Astrocyte (in vitro differentiated cells and primary cell): Measurements from ENCODE around the gene MYO6. TPM values are rescaled to one million over a fixed set of nuclear protein-coding genes. Genes with fewer than 3 reads are reported as not detected.

Experiments
- DNase-seq: peaks from one replicate; pipeline ENCODE4 v3.0.0-alpha.2; 2010; ENCODE audit warnings: low read depth
- FAIRE-seq: peaks from 2 replicates; lab custom pipeline; 2011; peaks lifted over from hg19 to GRCh38; lab: Jason Lieb, UNC
- H2AFZ ChIP-seq: 2 replicates; pipeline ENCODE4 v1.6.0; 2012; ENCODE audit warnings: low read depth, low read length, inconsistent platforms
- H3K27ac ChIP-seq: 2 replicates; pipeline ENCODE4 v1.5.1; 2011; ENCODE audit warnings: low read depth, low read length, inconsistent platforms
- H3K27me3 ChIP-seq: 2 replicates; pipeline ENCODE4 v1.6.0; 2011; ENCODE audit warnings: low read length, inconsistent platforms; ENCODE audit not compliant: insufficient read depth
- H3K36me3 ChIP-seq: 2 replicates; pipeline ENCODE4 v1.5.1; 2011; ENCODE audit warnings: low read length, inconsistent platforms; ENCODE audit not compliant: insufficient read depth
- H3K4me1 ChIP-seq: 2 replicates; pipeline ENCODE4 v1.5.1; 2011; ENCODE audit warnings: low read length, inconsistent platforms; ENCODE audit not compliant: insufficient read depth
- H3K4me2 ChIP-seq: 2 replicates; pipeline ENCODE4 v1.6.0; 2012; ENCODE audit warnings: low read length, inconsistent platforms
- H3K4me3 ChIP-seq: 2 replicates; pipeline ENCODE4 v1.5.1; 2011; ENCODE audit warnings: low read depth, mild to moderate bottlenecking, low read length, inconsistent platforms; ENCODE audit not compliant: insufficient read depth
- H3K79me2 ChIP-seq: 2 replicates; pipeline ENCODE4 v1.6.0; 2012; ENCODE audit warnings: mild to moderate bottlenecking, low read length, inconsistent platforms; ENCODE audit not compliant: insufficient read depth
- H3K9ac ChIP-seq: 2 replicates; pipeline ENCODE4 v1.6.0; 2012; ENCODE audit warnings: mild to moderate bottlenecking, low read length, inconsistent platforms
- H3K9me3 ChIP-seq: 2 replicates; pipeline ENCODE4 v1.5.1; 2012; ENCODE audit warnings: low read depth, mild to moderate bottlenecking, low read length, inconsistent platforms; ENCODE audit not compliant: insufficient read depth
- H4K20me1 ChIP-seq: 2 replicates; pipeline ENCODE4 v1.6.0; 2012; ENCODE audit warnings: low read length, inconsistent platforms; ENCODE audit not compliant: insufficient read depth
- H3K27ac Mint-ChIP-seq: one replicate; pipeline ENCODE4 v1.8.0; 2021; ENCODE audit warnings: mild to moderate bottlenecking, mixed read lengths; ENCODE audit not compliant: unreplicated experiment
- H3K27me3 Mint-ChIP-seq: one replicate; pipeline ENCODE4 v1.8.0; 2021; ENCODE audit warnings: low read depth, mixed read lengths; ENCODE audit not compliant: unreplicated experiment
- H3K36me3 Mint-ChIP-seq: one replicate; pipeline ENCODE4 v1.8.0; 2021; ENCODE audit warnings: low read depth, mixed read lengths; ENCODE audit not compliant: unreplicated experiment
- H3K4me1 Mint-ChIP-seq: one replicate; pipeline ENCODE4 v1.8.0; 2021; ENCODE audit warnings: low read depth, mixed read lengths; ENCODE audit not compliant: unreplicated experiment
- H3K4me3 Mint-ChIP-seq: one replicate; pipeline ENCODE4 v1.8.0; 2021; ENCODE audit warnings: mild to moderate bottlenecking, moderate library complexity, mixed read lengths; ENCODE audit not compliant: unreplicated experiment
- H3K9me3 Mint-ChIP-seq: one replicate; pipeline ENCODE4 v1.8.0; 2021; ENCODE audit warnings: mild to moderate bottlenecking, mixed read lengths; ENCODE audit not compliant: unreplicated experiment
- CTCF ChIP-seq: IDR thresholded peaks from 2 replicates; pipeline ENCODE4 v1.5.1; 2011; ENCODE audit warnings: low read depth, mild to moderate bottlenecking, inconsistent platforms, low read length, moderate library complexity; ENCODE audit not compliant: insufficient read depth
- EZH2 ChIP-seq: IDR thresholded peaks from 2 replicates; pipeline ENCODE4 v1.6.1; 2012; ENCODE audit warnings: mild to moderate bottlenecking, low read length, inconsistent platforms; ENCODE audit not compliant: insufficient read depth
- total RNA-seq: library from RNA; stranded (reverse); gene quantifications from 2 replicates; pipeline ENCODE4 v1.2.1, GENCODE V29; 2021

The MYO6 gene
- total RNA-seq, 1 donor from 2014 or later = 33.1 TPM

GRCh38 chr6:75762063-75762462 is 13.0 kb downstream of the MYO6 start:
- peaks cover 5% of the 10 kb centered on the region for H4K20me1 ChIP-seq
- FAIRE-seq (no peak), DNase-seq (no peak)
- H3K36me3 ChIP-seq = no peaks in the 10 kb centered on the region
- H3K27me3 ChIP-seq = no peaks in the 10 kb centered on the region
- Mint-ChIP-seq H3K9me3 (no peaks in the 10 kb centered on the region), H3K4me1 (peaks cover 29% of the 10 kb centered on the region), H3K27ac (no peak overlapping the region), H3K36me3 (peaks cover 3% of the 10 kb centered on the region), H3K4me3 (no peak overlapping the region), H3K27me3 (no peaks in the 10 kb centered on the region)
- TF ChIP-seq CTCF (no peak), EZH2 (no peak)
- H3K9me3 ChIP-seq = no peaks in the 10 kb centered on the region
- no peak overlapping the region for H3K4me3 ChIP-seq
- H3K79me2 ChIP-seq = peaks cover 17% of the 10 kb centered on the region
- no peak overlapping the region for H3K9ac ChIP-seq
- H3K4me1 ChIP-seq = no peaks in the 10 kb centered on the region
- no peak overlapping the region for H3K27ac ChIP-seq
- no peak overlapping the region for H3K4me2 ChIP-seq
- no peak overlapping the region for H2AFZ ChIP-seq

GRCh38 chr6:75766387-75766786 is 17.3 kb downstream of the MYO6 start:
- Mint-ChIP-seq H3K9me3 (no peaks in the 10 kb centered on the region), H3K4me1 (no peaks in the 10 kb centered on the region), H3K27ac (no peak overlapping the region), H3K27me3 (no peaks in the 10 kb centered on the region), H3K4me3 (no peak overlapping the region), H3K36me3 (peaks cover 3% of the 10 kb centered on the region)
- no peaks in the 10 kb centered on the region for H3K27me3 ChIP-seq
- H3K9ac ChIP-seq = no peak overlapping the region
- DNase-seq (no peak), FAIRE-seq (no peak)
- TF ChIP-seq CTCF (no peak), EZH2 (no peak)
- no peaks in the 10 kb centered on the region for H3K4me1 ChIP-seq
- peaks cover 11% of the 10 kb centered on the region for H4K20me1 ChIP-seq
- no peak overlapping the region for H3K27ac ChIP-seq
- no peaks in the 10 kb centered on the region for H3K9me3 ChIP-seq
- peaks cover 12% of the 10 kb centered on the region for H3K79me2 ChIP-seq
- no peak overlapping the region for H3K4me2 ChIP-seq
- H3K36me3 ChIP-seq = no peaks in the 10 kb centered on the region
- H3K4me3 ChIP-seq = no peak overlapping the region
- H2AFZ ChIP-seq = no peak overlapping the region

- Mint-ChIP-seq H3K4me3 (no peak overlapping the region), H3K27ac (no peak overlapping the region), H3K36me3 (no peaks in the 10 kb centered on the region), H3K27me3 (no peaks in the 10 kb centered on the region), H3K9me3 (no peaks in the 10 kb centered on the region), H3K4me1 (peaks cover 11% of the 10 kb centered on the region)
- DNase-seq (no peak), FAIRE-seq (no peak)
- no peak for TF ChIP-seq CTCF
- TF ChIP-seq EZH2 = no peak
- Histone ChIP-seq H3K79me2 (peaks cover 9% of the 10 kb centered on the region), H3K4me3 (no peak overlapping the region), H2AFZ (no peak overlapping the region), H3K27ac (no peak overlapping the region), H3K27me3 (no peaks in the 10 kb centered on the region), H4K20me1 (peaks cover 15% of the 10 kb centered on the region), H3K4me2 (no peak overlapping the region), H3K9me3 (no peaks in the 10 kb centered on the region), H3K36me3 (no peaks in the 10 kb centered on the region), H3K9ac (no peak overlapping the region), H3K4me1 (no peaks in the 10 kb centered on the region)
Observed at GRCh38 chr6:75770844-75771243, 21.8 kb downstream of the MYO6 start.
